Mononuclear cell (primary cell): ENCODE data around the gene TBX15. TPM values are rescaled to one million over a fixed set of nuclear protein-coding genes. Genes with fewer than 3 reads are reported as not detected.

ENCODE experiments used
- H3K27me3 ChIP-seq: 2 replicates; pipeline ENCODE4 v1.6.0; 2011; ENCODE audit warnings: low read length, control low read depth; ENCODE audit not compliant: insufficient read depth
- H3K4me1 ChIP-seq: 2 replicates; pipeline ENCODE4 v1.5.1; 2011; ENCODE audit warnings: mild to moderate bottlenecking, low read length, control low read depth; ENCODE audit not compliant: insufficient read depth
- H3K4me3 ChIP-seq: 2 replicates; pipeline ENCODE4 v1.5.1; 2011; ENCODE audit warnings: mild to moderate bottlenecking, low read length, moderate library complexity
- H3K9me3 ChIP-seq: 2 replicates; pipeline ENCODE4 v1.5.1; 2011; ENCODE audit warnings: low read depth, mild to moderate bottlenecking, control low read depth, low read length
- total RNA-seq: library from RNA; depleted of rRNA; stranded (reverse); fragments of >200 nt; gene quantifications from one replicate; pipeline ENCODE4 v1.2.3, GENCODE V29; 2012

Gene TBX15
- total RNA-seq, 1 donor: 0.21 TPM

DNA sequence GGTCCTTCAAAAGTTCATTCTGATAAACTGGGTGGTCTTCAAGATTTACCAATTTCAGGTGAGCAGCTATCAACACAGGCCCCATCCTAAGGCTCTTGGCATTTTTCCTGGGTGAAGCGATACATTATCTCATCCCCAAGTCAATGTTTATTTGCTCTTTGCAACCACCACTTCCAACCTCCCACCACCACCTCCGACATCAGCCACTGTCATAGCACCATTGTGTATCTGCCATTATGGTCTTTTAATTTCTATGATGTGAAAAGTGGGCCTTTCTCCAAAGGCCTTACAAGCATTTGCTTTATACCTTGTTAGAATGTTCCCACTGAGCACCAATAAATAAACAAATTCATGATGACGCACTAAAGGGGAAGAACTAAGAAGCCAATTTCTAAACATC, 47.2 kb downstream of the TBX15 start:
- Histone ChIP-seq H3K4me1 (no peaks in the 10 kb centered on the region), H3K9me3 (no peaks in the 10 kb centered on the region), H3K4me3 (no peak overlapping the region), H3K27me3 (no peaks in the 10 kb centered on the region)

DNA sequence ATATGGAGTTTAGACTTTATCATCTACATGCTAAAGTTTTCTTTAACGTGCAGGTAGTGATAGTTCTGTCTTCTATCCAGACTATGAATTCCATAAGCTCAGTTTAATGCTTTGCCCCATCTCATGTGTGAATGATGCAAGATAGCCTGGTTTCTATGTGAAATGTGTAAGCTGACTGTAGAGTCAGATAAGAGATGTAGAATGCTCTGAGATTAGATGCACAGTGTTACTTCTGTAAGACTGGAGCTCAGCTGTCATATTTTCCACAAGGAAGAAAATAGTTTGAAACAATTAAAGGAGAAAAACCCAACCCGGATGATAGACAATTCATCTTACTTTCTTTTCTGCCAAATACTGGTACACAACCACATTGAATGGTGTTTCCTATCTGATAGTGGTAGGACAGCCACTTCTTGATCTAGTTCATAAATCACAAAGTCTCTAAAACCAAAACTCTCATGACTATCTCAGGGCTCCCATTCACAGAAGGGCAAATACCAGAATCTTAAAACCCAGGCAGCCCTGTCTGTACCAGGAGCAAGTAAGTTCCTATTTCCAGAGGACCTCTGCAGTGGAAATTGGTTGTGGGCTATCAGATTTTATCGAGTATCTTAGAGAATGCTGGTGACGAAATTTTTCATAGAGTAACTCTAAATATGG, 50.6 kb downstream of the TBX15 start:
- Histone ChIP-seq H3K9me3 (no peaks in the 10 kb centered on the region), H3K27me3 (no peaks in the 10 kb centered on the region), H3K4me1 (no peaks in the 10 kb centered on the region), H3K4me3 (no peak overlapping the region)

DNA sequence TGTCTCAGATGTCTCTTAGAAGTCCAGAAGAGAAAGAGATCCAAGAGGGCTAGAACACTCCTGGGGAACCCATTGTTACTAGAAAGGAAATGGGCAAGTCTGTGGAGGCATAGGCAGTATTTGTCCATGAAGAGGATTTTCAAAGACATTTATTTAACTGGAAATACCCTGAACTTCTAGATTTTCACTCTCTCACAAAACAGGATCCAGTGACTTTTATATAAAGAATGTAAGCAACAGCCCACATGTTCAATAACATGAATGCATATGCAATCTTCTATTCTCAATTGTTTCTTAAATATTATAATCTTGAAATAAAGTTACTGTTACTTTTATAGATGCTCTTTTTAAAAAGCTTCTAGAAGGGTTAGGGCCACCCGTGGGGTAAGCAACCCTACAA, 53.4 kb downstream of the TBX15 start:
- H3K4me1 ChIP-seq: no peaks in the 10 kb centered on the region
- no peak overlapping the region for H3K4me3 ChIP-seq
- no peaks in the 10 kb centered on the region for H3K27me3 ChIP-seq
- no peaks in the 10 kb centered on the region for H3K9me3 ChIP-seq

DNA sequence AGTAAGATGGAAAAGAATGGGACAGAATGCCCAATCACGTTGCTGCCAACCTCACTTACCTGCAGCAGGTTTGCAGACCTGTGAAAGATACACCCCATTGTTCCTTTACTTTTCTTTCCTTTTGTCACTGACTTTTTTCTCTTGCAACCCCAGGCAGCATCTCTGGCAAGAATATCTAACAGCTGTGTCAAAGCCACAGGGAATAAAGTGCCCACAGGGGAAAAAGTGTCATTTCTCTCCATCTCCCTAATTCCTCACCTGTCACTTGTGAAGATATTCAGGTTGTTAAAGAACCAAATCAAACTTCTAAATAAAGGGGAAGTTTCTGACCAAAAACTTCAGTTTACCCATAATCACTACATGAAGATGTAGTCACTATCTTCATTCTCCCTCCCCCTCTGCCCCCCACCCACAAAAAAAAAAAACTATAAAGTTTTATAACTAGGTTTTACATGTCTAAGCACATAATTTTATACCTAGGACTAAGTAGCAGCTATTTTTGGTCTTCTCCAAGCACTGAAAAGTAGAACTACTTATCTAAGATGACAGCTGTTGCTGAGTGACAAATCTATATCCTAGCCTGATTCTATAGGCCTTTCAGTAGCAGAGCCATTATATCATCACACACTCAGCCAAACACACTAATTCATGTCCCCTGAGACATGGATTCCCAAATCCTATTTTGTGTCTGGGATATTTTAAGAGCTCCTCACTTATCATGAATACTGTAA, 54.9 kb downstream of the TBX15 start:
- Histone ChIP-seq H3K27me3 (no peaks in the 10 kb centered on the region), H3K4me1 (no peaks in the 10 kb centered on the region), H3K9me3 (no peaks in the 10 kb centered on the region), H3K4me3 (no peak overlapping the region)

DNA sequence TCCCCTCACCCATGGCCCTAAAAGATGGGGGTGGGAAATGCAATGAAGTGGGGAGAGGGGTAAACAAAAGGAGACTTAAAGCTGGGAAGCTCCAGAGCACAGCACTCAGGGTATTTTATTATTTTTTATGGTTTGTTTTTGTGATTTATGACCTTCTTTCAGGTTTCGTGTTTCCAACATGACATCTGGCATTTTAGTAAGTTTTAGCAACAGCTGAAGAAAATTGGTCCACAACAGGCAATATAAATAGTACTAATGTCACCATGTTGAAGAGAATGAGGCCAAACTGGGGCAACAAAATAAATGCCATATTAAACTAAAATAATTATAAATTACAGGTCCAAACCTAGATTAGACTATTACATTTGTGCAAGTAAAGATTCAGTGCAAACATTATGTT, 56.3 kb downstream of the TBX15 start:
- H3K9me3 ChIP-seq: no peaks in the 10 kb centered on the region
- H3K27me3 ChIP-seq: no peaks in the 10 kb centered on the region

DNA sequence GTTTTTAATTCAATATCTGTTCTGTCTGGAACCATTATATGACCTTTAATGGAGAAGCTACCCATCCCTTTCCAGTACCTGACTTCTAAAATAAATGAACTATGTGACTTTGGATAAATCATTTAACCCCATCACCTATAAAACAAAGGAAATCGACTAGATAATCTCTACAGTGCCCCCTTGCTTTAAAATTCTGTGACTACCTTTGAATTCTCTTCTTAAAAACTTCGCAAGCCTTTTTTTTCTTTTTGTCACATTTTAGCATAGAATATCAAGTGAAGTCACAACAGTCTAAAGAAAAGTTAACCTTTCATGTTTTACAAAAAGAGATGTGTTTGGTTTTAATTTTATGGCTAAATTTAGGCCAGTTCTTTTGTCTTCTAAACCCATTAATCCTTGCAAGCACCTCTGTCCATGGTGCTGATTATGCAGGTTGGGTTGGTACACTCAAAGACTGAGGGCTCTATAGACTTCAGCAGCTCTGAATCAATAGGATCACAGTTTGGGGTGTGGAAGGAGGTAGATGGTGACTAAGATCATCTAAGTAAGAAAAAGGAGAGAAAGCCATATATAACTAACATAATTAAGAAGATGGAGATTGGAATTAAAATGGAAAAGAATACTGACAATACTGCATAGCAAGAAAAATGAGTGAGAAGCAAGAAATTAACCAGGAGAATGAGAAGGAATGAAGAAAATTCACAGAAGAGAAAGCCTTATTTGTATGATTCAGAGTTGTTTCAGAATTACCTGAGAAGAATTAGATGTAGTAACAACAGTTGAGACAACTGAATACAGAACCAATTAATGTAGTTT, 59.2 kb downstream of the TBX15 start:
- Histone ChIP-seq H3K4me1 (no peaks in the 10 kb centered on the region), H3K9me3 (no peaks in the 10 kb centered on the region), H3K27me3 (no peaks in the 10 kb centered on the region), H3K4me3 (no peak overlapping the region)

More for the DNA sequence above, 56.3 kb downstream of the TBX15 start:
- Histone ChIP-seq H3K4me1 (no peaks in the 10 kb centered on the region), H3K4me3 (no peak overlapping the region)

DNA sequence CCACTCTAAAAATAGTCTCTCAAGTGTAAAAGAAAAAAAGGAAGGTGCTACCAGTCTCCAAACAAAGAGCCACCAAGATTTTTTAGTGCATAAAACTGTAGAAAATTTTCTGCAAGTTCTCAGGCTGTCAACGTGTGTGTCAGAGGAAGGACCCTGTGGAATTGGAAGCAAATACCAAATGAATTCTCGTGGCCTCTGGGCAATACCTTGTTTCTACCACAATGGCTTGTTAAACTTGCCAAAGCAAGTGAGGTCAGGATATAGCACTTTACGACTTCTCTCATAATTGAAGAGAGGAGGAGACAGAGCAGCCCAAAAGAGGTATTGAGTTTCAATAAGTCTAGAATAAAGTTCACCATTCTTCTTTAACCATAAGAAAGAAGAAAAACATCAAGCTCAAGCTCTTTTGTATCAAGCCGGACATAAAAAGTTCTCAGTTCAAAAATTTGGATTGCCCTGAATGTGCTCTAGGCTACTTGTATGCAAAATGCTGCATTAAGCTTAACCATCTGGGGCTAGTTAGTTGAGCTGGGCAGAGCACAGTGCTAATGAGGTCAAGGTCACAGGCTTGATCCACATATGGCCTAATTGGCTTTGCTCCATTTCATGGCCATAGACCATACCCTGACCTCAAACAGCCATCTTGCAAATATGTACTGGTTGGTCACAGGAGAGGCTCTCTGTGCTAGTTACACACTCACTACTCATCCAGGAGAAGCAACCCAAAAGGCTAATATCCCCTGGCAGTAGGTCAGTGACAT, 60.5 kb downstream of the TBX15 start:
- H3K4me1 ChIP-seq: no peaks in the 10 kb centered on the region
- no peak overlapping the region for H3K4me3 ChIP-seq
- no peaks in the 10 kb centered on the region for H3K9me3 ChIP-seq
- no peaks in the 10 kb centered on the region for H3K27me3 ChIP-seq

DNA sequence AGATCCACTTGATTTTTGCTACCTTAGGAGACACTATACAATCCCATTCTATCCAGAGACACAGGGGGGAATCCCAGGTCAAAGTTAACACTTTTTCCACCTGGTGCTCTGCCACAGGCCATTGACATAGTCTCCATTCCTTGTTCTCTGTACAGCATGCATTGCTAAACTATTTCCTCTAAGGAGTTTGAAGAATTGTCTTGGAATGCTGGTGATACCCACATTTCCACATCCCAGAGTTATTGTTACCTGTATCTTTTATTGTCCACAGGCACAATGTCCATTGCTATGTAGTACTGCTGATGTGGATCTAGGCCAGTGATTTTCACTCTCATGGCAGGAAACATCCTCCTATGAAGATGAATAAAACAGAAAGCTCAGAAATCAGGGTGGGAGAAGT, 61.9 kb downstream of the TBX15 start:
- no peak overlapping the region for H3K4me3 ChIP-seq

DNA sequence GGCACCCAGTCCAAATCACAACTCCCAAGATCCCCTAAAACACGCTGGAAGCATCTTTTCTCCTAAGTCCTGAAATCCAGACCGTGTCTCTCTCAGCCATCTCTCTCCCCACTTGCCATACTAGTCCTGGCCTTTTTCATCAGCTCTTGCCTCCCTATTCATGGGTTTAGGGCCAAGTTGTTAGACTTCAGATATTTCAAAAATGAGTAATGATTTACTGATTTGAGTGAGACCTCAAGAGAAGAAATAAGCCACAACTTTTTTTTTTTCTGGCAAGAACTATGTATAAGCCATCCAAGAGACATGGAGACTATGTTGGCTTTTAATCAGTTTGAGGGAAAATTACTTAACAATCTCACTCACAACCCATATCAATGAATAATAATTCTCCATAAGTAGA, 62.5 kb downstream of the TBX15 start:
- Histone ChIP-seq H3K27me3 (no peaks in the 10 kb centered on the region), H3K9me3 (no peaks in the 10 kb centered on the region), H3K4me3 (no peak overlapping the region), H3K4me1 (no peaks in the 10 kb centered on the region)

More for the DNA sequence above, 61.9 kb downstream of the TBX15 start:
- Histone ChIP-seq H3K9me3 (no peaks in the 10 kb centered on the region), H3K27me3 (no peaks in the 10 kb centered on the region), H3K4me1 (no peaks in the 10 kb centered on the region)

DNA sequence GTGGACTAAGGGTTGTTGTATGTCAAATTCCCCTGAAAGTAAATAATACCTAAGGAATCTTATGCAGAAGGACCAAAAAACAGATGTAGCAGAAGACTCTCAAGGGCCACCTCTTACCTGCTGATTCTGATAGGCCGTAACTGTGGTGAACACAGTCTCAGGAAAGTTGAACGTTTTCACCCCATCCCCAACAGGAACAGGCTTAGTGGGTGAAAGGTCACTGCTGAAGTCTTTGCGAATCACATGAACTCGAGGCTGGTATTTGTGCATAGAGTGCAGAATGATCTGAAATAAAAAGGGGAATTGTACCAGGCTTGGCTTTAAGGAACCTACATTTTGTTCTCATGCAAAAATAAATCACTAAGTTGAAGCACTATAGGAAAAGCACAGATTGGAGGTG, 64.8 kb downstream of the TBX15 start:
- no peaks in the 10 kb centered on the region for H3K27me3 ChIP-seq
- H3K9me3 ChIP-seq: no peaks in the 10 kb centered on the region
- H3K4me1 ChIP-seq: no peaks in the 10 kb centered on the region
- no peak overlapping the region for H3K4me3 ChIP-seq

DNA sequence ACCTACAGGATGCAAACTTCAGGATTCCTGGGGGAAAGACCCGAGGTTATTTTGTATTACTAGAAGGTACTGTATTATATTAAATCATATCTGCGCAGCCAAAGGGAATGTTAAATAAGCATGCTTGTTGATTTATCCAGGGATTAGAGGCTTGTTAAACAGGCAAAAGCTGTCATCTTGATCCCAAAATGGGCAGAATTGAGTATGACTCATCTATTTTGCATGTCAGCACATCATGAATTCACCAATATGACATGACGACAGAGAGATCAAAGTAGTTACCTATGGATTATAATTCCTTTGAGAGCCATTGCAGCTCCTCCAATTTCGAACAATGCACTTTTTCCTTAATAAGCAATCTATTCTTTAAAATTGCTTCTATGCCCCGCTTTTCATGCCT, 66.1 kb downstream of the TBX15 start:
- Histone ChIP-seq H3K4me3 (no peak overlapping the region), H3K27me3 (no peaks in the 10 kb centered on the region), H3K9me3 (no peaks in the 10 kb centered on the region), H3K4me1 (no peaks in the 10 kb centered on the region)

DNA sequence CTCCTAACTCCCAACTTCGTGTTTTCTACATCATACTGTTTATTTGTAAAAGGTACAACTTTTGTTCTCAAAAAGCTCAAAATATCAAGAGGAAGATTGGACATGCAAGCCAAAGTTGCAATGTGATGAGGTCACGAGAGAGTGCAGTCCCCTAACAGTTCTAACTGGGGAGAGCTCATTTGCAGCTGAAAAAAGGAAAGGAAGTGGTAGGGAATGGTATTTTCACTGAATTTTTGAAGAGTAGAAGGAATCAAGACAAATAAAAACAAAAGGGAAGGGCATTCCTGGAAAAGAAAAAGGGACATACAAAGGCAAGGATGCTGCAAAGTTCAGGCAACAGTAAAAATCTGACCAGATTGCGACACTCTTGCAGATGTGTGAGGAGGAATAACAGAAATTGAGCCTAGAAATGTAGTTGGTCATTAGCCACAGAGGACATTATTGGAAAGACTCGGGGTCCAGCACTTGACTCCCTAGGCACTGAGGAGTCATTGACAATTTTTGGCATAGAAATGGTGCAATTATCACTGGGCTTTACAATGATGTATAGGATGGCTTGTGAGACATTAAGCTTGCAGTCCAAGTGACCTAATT, 67.9 kb downstream of the TBX15 start:
- Histone ChIP-seq H3K9me3 (no peaks in the 10 kb centered on the region), H3K4me1 (no peaks in the 10 kb centered on the region), H3K27me3 (no peaks in the 10 kb centered on the region), H3K4me3 (no peak overlapping the region)

DNA sequence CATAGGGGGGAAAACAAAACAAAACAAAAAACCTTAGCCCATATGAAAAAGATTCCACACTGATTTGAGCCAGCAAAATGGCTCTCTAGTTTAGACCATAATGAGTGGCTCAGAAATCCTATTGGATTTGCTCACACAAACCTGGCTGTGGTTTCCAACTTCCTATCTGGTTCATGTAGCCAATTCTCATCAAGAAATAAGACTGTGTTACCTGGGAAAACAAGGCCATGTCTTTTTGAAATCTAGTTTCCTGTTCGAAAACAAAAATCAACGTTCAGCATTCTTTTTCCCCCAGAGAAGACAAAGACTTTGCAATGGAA, 69.2 kb downstream of the TBX15 start:
- H3K4me1 ChIP-seq: no peaks in the 10 kb centered on the region
- no peak overlapping the region for H3K4me3 ChIP-seq
- no peaks in the 10 kb centered on the region for H3K9me3 ChIP-seq
- no peaks in the 10 kb centered on the region for H3K27me3 ChIP-seq

DNA sequence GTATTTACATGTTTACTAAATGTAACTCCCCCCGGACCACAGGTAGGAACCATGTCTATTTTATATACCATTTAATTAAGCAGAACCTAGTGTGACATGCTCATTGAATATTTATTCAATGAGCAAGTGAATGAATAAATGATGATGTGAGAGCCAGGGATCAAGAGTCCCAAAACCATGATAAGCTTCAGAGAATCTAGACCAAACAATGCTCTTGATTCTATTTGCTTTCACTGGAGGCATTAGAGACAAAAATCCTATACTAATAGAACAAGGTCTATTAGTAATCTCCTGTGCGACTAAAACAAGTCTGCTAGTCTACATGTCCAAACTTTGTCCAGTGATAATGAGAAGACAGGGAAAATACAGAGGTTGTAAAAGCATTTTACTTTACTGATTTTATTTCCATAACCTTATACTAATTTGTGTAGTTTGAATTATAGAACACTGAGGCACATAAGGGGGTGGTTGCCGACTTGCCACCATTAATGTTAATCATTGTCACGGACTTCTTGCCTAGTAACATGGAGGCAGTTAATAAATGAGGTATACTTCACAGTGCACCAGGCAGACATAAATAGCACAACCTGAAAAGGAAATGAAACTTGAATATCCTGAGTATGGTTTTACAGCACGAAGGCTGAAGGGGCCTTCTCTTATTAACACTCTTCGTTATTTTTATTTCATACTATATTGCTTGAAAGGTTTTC, 69.8 kb downstream of the TBX15 start:
- H3K4me1 ChIP-seq: no peaks in the 10 kb centered on the region
- H3K4me3 ChIP-seq: no peak overlapping the region
- H3K27me3 ChIP-seq: no peaks in the 10 kb centered on the region
- no peaks in the 10 kb centered on the region for H3K9me3 ChIP-seq
